Activated CD8-positive, alpha-beta memory T cell treated with anti-CD3 and anti-CD28 coated beads, Interleukin-2, amount 50 U/mL, for 1 hour (primary cell): ENCODE results near the gene KRTCAP2.
"Not testable (repeated sequence)": the region's sequence is repeated elsewhere in the genome, so short reads cannot be mapped to it uniquely, and the experiment has no call there.

ENCODE experiments used
- DNase-seq: peaks from one replicate; pipeline ENCODE4 v3.0.0-alpha.2; 2020; ENCODE audit errors: extremely low read depth

The KRTCAP2 gene

DNA sequence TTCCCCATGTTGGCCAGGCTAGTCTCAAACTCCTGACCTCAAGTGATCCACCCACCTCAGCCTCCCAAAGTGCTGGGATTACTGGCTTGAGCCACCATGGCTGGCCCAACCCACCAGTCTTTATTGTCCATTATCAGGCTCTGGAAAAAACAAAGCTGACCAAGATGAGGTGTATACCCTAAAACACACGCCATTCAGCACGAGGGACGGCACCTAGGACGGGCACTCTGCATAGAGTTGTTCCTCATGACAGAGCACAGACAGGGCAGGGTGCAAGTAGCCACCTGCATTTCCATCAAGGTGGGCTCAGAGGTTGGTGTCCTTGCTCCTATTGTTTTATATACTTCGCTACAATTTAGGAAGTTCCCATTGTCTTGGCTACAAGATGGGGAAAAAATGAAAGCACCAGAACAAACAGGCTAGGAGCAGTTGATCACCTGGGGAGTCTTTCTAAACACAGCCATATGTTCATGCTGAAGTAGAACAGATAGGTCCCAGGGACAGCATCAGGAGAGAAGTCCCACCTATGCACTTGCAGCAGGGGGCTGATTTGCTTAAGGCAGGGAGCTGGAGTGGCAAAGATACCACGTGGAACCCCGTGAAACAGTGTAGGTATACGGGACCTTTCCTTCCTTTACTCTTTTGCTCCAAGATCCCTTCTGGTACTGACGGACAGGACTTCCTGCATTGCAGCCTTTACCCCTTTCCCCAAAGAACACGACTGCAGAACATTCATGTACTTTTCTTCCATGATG lies 4.5 kb downstream of the KRTCAP2 start:
- DNase-seq = no peak

DNA sequence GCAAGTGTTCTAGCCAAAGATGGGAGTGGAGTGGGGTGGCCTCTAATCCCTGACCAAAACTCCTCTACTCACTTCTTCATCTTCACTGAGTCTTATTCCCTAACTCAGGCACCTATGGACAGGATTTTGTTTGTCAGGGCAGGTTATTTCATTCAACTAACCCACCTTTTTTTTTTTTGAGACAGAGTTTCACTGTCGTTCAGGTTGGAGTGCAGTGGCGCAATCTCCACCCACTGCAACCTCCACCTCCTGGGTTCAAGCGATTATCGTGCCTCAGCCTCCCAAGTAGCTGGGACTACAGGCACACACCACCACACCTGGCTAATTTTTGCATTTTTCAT lies 5.0 kb downstream of the KRTCAP2 start:
- not testable (repeated sequence) for DNase-seq

GRCh38 chr1:155167166-155168104 lies 5.7 kb downstream of the KRTCAP2 start:
- DNase-seq = peak; percentile 58

DNA sequence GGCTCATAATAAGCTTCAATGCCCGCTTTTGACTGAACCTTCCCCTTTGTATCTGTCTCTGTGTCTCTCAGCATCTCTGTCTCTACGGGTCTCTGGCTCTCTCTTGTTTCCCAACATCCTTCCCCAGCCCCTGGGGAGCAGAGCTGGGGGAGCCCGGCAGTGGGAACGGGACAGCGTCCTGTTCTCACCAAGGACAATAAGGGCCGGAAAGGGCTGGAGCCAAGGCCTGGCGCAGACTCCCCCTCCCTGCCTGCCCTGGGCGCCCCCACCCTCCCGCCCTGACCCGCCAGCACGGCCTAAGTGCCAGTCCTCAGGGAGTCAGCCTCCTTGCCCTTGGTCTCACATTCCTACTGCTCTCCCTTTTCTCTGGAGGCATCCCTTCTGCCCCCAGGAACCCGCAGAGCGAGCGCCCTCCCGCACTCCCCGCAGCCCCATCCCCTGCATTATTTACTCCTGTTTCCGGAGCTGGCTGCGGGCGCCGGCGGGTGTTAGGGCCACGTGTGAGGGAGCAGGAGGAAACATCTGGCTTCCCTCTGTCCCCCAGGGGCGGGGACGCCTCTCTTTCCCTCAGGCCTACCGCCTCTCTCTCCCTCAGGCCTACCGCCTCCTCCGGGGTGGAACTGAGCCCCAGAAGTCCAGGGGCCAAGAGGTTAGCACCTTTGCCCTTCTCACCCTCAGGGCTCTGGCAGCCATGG lies 6.5 kb downstream of the KRTCAP2 start:
- no peak for DNase-seq

- no peak for DNase-seq
Observed at GRCh38 chr1:155166051-155166470, 7.0 kb downstream of the KRTCAP2 start.

DNA sequence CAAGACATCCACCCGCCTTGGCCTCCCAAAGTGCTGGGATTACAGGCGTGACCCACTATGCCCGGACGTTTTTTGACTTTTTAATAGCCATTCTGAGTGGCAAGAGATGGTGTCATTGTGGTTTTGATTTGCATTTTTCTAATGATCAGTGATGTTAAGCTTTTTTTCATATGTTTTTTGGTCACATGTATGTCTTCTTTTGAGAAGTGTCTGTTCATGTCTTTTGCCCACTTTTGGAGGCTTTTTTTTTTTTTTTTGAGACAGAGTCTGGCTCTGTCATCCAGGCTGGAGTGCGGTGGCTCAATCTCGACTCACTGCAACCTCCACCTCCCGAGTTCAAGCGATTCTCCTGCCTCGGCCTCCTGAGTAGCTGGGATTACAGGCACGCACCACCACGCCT lies 8.5 kb downstream of the KRTCAP2 start:
- DNase-seq = not testable (repeated sequence)

DNA sequence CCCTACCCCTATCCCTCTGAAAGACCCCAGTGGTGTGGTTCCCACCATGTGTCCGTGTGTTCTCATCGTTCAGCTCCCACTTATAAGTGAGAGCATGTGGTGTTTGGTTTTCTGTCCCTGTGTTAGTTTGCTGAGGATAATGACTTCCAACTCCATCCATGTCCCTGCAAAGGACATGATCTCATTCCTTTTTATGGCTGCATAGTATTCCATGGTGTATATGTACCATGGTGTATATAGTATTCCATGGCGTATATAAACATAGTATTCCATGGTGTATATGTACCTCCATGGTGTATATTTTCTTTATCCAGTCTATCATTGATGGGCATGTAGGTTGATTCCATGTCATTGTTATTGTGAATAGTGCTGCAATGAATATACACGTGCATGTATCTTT lies 9.3 kb downstream of the KRTCAP2 start:
- DNase-seq = not testable (repeated sequence)

DNA sequence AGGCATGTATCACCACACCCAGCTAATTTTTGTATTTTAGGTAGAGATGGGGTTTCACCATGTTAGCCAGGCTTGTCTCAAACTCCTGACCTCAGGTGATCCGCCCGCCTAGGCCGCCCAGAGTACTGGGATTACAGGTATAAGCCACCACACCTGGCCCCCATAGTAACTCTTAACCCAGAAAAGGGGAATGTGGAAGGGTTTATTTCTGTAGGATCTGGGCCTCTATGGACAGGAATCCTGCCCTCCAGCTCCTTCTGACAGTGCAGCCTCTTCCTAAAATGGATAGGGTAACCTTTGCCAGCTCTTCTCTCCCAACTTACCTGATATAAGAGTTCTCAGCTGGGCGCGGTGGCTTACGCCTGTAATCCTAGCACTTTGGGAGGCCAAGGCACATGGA lies 10.5 kb downstream of the KRTCAP2 start:
- not testable (repeated sequence) for DNase-seq

GRCh38 chr1:155160128-155160527 lies 13.0 kb downstream of the KRTCAP2 start:
- DNase-seq = no peak

DNA sequence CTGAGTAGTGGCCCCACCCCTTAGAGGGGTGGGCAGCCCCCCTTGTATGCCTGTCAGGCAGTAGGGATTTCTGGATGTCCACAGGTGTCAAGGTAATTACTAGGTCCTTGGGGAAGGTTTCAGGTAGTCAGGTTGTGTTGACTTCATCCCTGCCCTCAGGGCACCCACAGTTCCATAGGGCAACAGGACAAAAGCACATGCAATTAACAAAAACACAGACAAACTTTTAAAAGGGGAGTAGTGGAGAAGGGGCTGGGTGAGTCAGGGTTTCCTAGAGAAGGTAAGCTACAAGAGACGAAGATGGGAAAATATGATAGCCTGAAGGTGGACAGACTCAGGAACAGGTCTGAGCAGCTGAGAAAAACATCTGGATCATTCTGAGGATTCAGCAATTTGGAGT lies 14.1 kb downstream of the KRTCAP2 start:
- DNase-seq = no peak

DNA sequence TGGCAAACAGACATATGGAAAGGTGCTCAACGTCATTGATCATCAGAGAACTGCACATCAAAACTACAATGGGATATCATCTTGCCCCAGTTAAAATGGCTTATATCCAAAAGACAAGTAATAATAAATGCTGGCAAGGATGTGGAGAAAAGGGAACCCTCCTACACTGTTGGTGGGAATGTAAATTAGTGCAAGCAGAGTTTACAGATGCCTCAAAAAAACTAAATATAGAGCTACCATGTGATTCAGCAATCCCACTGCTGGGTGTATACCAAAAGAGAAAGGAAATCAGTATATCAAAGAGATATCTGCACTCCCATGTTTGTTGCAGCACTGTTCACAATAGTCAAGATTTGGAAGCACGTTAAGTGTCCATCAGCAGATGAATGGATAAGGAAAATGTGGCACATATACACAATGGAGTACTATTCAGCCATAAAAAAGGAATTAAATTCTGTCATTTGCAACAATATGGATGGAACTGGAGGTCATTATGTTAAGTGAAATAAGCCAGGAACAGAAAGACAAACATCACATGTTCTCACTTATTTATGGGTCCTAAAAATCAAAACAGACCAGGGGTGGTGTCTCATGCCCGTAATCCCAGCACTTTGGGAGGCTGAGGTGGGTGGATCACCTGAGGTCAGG lies 17.0 kb downstream of the KRTCAP2 start:
- DNase-seq = not testable (repeated sequence)

- DNase-seq = no peak
Observed at GRCh38 chr1:155145491-155145890, 27.6 kb downstream of the KRTCAP2 start.

DNA sequence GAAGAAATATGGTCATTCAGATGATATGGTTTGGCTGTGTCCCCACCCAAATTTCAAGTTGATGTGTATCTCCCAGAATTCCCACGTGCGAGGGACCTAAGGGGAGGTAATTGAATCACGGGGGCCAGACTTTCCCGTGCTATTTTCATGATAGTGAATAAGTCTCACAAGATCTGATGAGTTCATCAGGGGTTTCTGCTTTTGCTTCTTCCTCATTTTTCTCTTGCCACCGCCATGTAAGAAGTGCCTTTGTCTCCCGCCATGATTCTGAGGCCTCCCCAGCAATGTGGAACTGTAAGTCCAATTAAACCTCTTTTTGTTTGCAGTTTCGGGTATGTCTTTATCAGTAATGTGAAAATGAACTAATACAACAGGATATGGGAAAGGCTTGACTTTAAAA lies 31.4 kb downstream of the KRTCAP2 start:
- DNase-seq = no peak

DNA sequence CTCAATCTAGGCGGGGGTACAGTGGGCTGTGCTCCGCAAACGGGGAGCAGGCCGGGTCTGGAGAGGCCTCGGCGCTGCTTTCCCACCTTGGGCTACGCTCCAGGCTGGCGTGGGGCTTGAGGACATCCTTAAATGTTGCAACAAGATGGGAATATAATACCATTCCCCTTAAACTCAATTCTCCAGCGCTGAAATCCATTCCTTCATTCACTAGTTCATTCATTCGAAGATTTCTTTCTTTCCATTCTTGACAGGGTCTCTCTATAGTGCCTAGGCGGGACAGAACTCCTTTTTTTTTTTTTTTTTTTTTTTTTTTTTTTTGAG lies 32.5 kb downstream of the KRTCAP2 start:
- no peak for DNase-seq

DNA sequence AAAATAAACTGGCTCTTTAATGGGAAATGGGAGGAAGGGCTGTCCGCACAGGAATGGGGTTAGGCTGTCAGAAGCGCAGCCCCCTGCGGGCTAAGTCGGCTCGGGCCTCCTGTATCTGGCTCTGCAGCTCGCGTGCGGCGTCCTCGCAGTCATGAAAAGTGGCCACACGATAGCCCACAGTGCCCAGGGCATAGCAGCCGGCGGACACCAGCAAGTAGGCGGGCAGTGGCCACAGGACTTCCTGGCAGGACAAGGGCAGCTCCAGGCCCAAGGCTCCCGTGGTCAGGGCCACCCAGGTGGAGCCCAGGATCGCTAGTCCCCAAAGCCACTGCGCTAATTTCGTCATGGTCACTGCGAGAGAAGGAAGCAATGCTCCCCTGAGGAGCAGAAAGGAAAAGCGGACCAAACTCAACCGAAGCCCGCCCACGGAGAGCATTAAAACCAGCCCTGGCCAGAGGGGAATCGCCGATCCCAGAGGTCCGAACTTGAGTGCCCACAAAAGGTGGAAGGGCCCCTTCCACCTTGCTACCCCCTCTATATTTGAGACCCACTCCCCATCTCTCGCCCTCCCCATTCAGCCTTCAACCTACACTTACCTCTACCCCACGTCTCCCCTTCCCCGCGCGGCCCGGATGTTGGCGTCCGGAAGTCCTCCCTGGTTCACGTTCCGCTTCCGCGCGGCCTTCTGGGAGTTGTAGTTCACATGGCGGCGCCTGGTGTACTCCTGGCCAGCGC lies 33.0 kb downstream of the KRTCAP2 start, which contains the start of gene DPM3:
Gene DPM3 (minus strand): TSS at position 637 of the 735 bp plus-strand sequence. CDS start 291 bp downstream, at position 346.
- DNase-seq = peak; percentile 66

GRCh38 chr1:155137154-155137949 lies 35.8 kb downstream of the KRTCAP2 start:
- DNase-seq = no peak

GRCh38 chr1:155136748-155137147 lies 36.4 kb downstream of the KRTCAP2 start:
- DNase-seq = no peak

DNA sequence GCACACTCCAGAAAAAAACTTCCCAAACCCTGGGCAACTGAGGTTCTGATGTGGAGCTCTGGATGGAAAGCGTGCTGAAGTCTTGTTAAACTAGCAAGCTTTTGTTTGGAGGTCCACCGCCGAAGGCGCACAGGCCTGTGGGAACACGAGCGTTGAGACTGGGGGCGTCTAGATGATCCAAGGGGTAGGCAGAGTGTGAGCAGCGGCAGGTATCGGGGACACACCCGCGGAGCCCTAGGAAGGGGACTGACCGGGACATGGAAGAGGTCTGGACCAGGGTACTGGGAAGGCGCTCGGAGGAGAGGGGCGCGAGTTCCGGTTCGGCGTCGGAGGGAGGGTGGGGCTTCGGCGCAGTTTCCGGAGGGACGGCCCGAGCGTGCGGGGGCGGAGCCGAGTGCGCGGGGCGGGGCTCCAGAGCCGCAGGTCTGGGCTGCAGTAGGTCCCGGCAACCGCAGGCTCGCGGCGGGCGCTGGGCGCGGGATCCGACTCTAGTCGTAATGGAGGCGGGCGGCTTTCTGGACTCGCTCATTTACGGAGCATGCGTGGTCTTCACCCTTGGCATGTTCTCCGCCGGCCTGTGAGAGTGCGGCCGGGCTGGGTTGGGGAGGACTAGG lies 37.6 kb downstream of the KRTCAP2 start, which contains the start of gene SLC50A1:
Gene SLC50A1 (plus strand): TSS at position 438 of the 614 bp plus-strand sequence. CDS start 60 bp downstream, at position 498.
- DNase-seq = peak; percentile 68

DNA sequence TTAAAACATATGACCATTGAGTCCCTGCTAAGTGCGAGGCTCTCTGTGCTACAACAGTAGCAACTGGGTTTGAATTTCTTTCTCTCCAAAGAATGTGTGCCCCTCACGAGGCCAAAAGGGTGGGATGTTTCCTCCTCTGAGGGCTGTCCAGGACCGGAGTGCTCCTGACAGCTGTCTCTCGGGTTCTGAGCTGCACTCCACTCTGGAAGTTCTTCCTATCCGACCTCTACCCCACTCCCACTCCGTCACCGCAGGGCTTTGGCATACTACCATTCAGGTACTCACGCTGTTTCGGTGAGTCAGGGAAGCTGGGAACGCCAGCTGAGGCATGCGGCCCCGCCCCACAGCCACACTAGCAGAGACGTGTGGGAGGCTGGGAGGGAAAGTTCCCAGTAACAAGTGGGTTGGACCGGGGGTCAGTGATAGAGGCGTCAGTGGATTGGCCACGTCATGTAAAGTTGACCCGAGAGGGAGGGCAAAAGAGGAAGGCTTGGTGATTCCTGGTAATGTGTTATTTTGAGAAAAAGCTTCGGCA lies 38.2 kb downstream of the KRTCAP2 start:
- no peak for DNase-seq
